Neural cell (in vitro differentiated cells): ENCODE data around the gene DMRT1. TPM values are rescaled to one million over a fixed set of nuclear protein-coding genes. Genes with fewer than 3 reads are reported as not detected.

Source experiments
- H2AFZ ChIP-seq: fragments of 200-600, 300-800 bp; sonication (generic), shearing (Covaris generic); 2 replicates; pipeline ENCODE4 v1.6.0; 2014; ENCODE audit warnings: low read depth, mild to moderate bottlenecking, antibody characterized with exemption, low read length, moderate library complexity
- H3F3A ChIP-seq: fragments of 200-600 bp; shearing (Covaris generic); 2 replicates; pipeline ENCODE4 v1.6.1; 2016; ENCODE audit warnings: mild to moderate bottlenecking, moderate library complexity, mixed read lengths, antibody characterized with exemption, low read length; ENCODE audit not compliant: insufficient read depth, poor library complexity, severe bottlenecking
- H3K27ac ChIP-seq: fragments of 200-600, 300-800 bp; sonication (generic), shearing (Covaris generic); 2 replicates; pipeline ENCODE4 v1.5.1; 2014; ENCODE audit warnings: mild to moderate bottlenecking, low read length, moderate library complexity
- H3K27me3 ChIP-seq: fragments of 300-800, 200-600 bp; sonication (generic), shearing (Covaris generic); 2 replicates; pipeline ENCODE4 v1.6.0; 2014; ENCODE audit warnings: mild to moderate bottlenecking, low read depth, low read length, moderate library complexity; ENCODE audit not compliant: insufficient read depth
- H3K36me3 ChIP-seq: fragments of 300-800, 200-600 bp; sonication (generic), shearing (Covaris generic); 2 replicates; pipeline ENCODE4 v1.5.1; 2014; ENCODE audit warnings: mild to moderate bottlenecking, antibody characterized with exemption, low read length, moderate library complexity; ENCODE audit not compliant: insufficient read depth
- H3K4me2 ChIP-seq: fragments of 300-800, 200-600 bp; sonication (generic), shearing (Covaris generic); 2 replicates; pipeline ENCODE4 v1.6.0; 2014; ENCODE audit warnings: mild to moderate bottlenecking, low read length
- H3K4me3 ChIP-seq: fragments of 300-800, 200-600 bp; sonication (generic), shearing (Covaris generic); 2 replicates; pipeline ENCODE4 v1.5.1; 2014; ENCODE audit warnings: mild to moderate bottlenecking, low read length, moderate library complexity
- H3K79me2 ChIP-seq: fragments of 200-600 bp; shearing (Covaris generic); replicated peaks from 2 replicates; pipeline ENCODE4 v1.6.0; 2014; ENCODE audit warnings: mild to moderate bottlenecking, low read length, moderate library complexity; ENCODE audit not compliant: insufficient read depth
- H3K9ac ChIP-seq: fragments of 300-800, 200-600 bp; sonication (generic), shearing (Covaris generic); 2 replicates; pipeline ENCODE4 v1.6.1; 2016; ENCODE audit warnings: mild to moderate bottlenecking, low read length, mixed read lengths
- H3K9me2 ChIP-seq: fragments of 200-600 bp; shearing (Covaris generic); 2 replicates; pipeline ENCODE4 v1.6.1; 2016; ENCODE audit warnings: mild to moderate bottlenecking, low read length, mixed read lengths; ENCODE audit not compliant: insufficient read depth
- H3K9me3 ChIP-seq: fragments of 200-600, 300-800 bp; sonication (generic), shearing (Covaris generic); 2 replicates; pipeline ENCODE4 v1.6.1; 2016; ENCODE audit warnings: mild to moderate bottlenecking, mixed run types, low read length, moderate library complexity, mixed read lengths
- H4K20me1 ChIP-seq: fragments of 200-600 bp; shearing (Covaris generic); 2 replicates; pipeline ENCODE4 v1.6.1; 2016; ENCODE audit warnings: mild to moderate bottlenecking, mixed run types; ENCODE audit not compliant: insufficient read depth
- CTCF ChIP-seq: fragments of 450-650 bp; IDR thresholded peaks from 2 replicates; pipeline ENCODE4 v1.5.1; 2014; ENCODE audit warnings: antibody characterized with exemption, mild to moderate bottlenecking, moderate library complexity; ENCODE audit not compliant: poor library complexity, severe bottlenecking
- EP300 ChIP-seq: fragments of 450-650 bp; conservative IDR thresholded peaks from 2 replicates; pipeline ENCODE4 v1.6.1; 2014; ENCODE audit warnings: antibody characterized with exemption, mild to moderate bottlenecking, moderate library complexity; ENCODE audit not compliant: poor library complexity, severe bottlenecking
- MXI1 ChIP-seq: fragments of 450-650 bp; conservative IDR thresholded peaks from 2 replicates; pipeline ENCODE4 v1.6.1; 2014; ENCODE audit warnings: antibody characterized with exemption, mild to moderate bottlenecking; ENCODE audit not compliant: poor library complexity, severe bottlenecking
- POLR2AphosphoS5 ChIP-seq: IDR thresholded peaks from 2 replicates; pipeline ENCODE4 v1.6.1; 2012
- RAD21 ChIP-seq: fragments of 450-650 bp; conservative IDR thresholded peaks from 2 replicates; pipeline ENCODE4 v1.6.1; 2014; ENCODE audit warnings: antibody characterized with exemption, mild to moderate bottlenecking, moderate library complexity
- REST ChIP-seq: IDR thresholded peaks from 2 replicates; pipeline ENCODE4 v1.6.1; 2012; ENCODE audit warnings: borderline replicate concordance
- polyA plus RNA-seq: library from polyadenylated mRNA; depleted of rRNA; stranded (reverse); fragments of >200 nt; gene quantifications from 2 replicates; pipeline ENCODE4 v1.2.3, GENCODE V29; 2014

Gene DMRT1
- polyA plus RNA-seq, 1 donor from 2014 or later, result 0.26 TPM

- H3K79me2 ChIP-seq, result no peaks in the 10 kb centered on the region
- TF ChIP-seq REST, result no peak
- no peak for TF ChIP-seq RAD21
- TF ChIP-seq POLR2AphosphoS5, result peak; percentile 5
- TF ChIP-seq CTCF, result no peak
Measured at GRCh38 chr9:973295-973834, 131.9 kb downstream of the DMRT1 start.

GRCh38 chr9:974031-974995 lies 132.8 kb downstream of the DMRT1 start:
- no peaks in the 10 kb centered on the region for H3K36me3 ChIP-seq
- peaks cover 99% of the 10 kb centered on the region for H3K27me3 ChIP-seq
- no peak overlapping the region for H3K4me2 ChIP-seq

More at GRCh38 chr9:973295-973834, 131.9 kb downstream of the DMRT1 start:
- Histone ChIP-seq H3K27ac (no peak overlapping the region), H3K4me3 (no peak overlapping the region), H2AFZ (no peak overlapping the region), H3K9me3 (no peaks in the 10 kb centered on the region), H4K20me1 (no peaks in the 10 kb centered on the region), H3F3A (no peaks in the 10 kb centered on the region), H3K9me2 (no peaks in the 10 kb centered on the region), H3K4me2 (no peak overlapping the region), H3K27me3 (peaks cover 99% of the 10 kb centered on the region), H3K9ac (no peak overlapping the region), H3K36me3 (no peaks in the 10 kb centered on the region)

GRCh38 chr9:974996-975739 lies 133.7 kb downstream of the DMRT1 start:
- Histone ChIP-seq H3K4me3 (no peak overlapping the region), H4K20me1 (no peaks in the 10 kb centered on the region), H3K27ac (no peak overlapping the region), H3K27me3 (peaks cover 99% of the 10 kb centered on the region), H3K4me2 (no peak overlapping the region), H3K9ac (no peak overlapping the region), H3K9me3 (no peaks in the 10 kb centered on the region), H3K79me2 (no peaks in the 10 kb centered on the region), H2AFZ (no peak overlapping the region), H3K9me2 (no peaks in the 10 kb centered on the region), H3K36me3 (no peaks in the 10 kb centered on the region), H3F3A (no peaks in the 10 kb centered on the region)
- TF ChIP-seq CTCF (no peak), POLR2AphosphoS5 (peak; percentile 1), EP300 (no peak)

More at GRCh38 chr9:974031-974995, 132.8 kb downstream of the DMRT1 start:
- no peak overlapping the region for H3K27ac ChIP-seq
- no peak overlapping the region for H3K9ac ChIP-seq
- H3K9me2 ChIP-seq, result no peaks in the 10 kb centered on the region
- H4K20me1 ChIP-seq, result no peaks in the 10 kb centered on the region
- no peak overlapping the region for H3K4me3 ChIP-seq
- no peaks in the 10 kb centered on the region for H3K9me3 ChIP-seq
- H2AFZ ChIP-seq, result no peak overlapping the region
- H3K79me2 ChIP-seq, result no peaks in the 10 kb centered on the region
- no peaks in the 10 kb centered on the region for H3F3A ChIP-seq
- peak; percentile 14 for TF ChIP-seq POLR2AphosphoS5
- TF ChIP-seq MXI1, result no peak
